Measurements from ENCODE around the gene PTPRS.

PTPRS gene

DNA sequence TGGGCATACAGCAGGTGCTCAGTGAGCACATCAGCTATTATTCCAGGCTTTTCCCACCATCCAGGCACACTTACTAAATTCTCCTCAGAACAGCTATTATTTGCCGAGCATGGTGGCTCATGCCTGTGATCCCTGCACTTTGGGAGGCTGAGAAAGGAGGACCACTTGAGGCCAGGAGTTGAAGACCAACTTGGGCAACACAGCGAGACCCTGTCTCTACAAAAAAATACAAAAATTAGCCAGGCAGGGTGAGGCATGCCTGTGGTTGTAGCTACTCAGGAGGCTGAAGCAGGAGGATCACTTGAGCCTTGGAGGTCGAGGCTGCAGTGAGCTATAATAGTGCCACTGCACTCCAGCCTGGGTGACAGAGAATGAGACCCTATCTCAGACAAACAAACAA, 35.4 kb downstream of the PTPRS start:
- DNase-seq: no peak

DNA sequence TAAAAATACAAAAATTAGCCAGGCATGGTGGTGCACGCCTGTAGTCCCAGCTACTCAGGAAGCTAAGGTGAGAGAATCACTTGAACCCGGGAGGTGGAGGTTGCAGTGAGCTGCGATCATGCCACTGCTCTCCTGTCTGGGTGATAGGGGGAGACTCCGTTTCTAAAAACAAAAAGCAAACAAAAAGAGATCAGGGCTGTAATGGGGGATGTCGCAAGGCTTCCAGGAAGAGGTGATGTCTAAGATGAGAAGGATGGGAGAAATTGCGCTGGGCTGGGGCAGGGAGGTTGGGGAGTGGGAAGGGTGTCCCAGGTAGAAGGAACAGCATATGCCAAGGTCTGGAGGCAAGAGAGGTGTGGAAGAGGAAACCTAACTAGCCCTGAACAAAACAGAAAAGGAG, 36.1 kb downstream of the PTPRS start:
- no peak for DNase-seq

DNA sequence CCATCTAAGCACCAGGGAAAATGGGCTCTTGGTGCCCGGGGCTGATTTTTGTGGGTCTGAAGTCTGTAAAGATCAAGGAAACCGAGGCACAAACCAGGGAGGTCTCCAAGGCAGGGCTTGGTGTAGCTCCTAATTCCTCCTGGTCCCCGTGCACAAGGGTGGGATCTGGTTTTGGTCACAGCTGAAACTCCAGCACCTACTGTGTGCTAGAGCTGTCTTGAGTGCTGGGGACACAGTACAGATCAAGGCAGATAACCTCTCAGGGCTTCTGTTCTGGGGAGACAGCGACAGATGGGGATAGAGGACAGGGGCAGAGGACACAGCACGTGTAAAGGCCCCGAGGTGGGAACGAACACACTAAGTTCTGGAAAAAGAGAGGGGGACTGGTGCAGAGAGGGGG, 37.4 kb downstream of the PTPRS start:
- DNase-seq: no peak

DNA sequence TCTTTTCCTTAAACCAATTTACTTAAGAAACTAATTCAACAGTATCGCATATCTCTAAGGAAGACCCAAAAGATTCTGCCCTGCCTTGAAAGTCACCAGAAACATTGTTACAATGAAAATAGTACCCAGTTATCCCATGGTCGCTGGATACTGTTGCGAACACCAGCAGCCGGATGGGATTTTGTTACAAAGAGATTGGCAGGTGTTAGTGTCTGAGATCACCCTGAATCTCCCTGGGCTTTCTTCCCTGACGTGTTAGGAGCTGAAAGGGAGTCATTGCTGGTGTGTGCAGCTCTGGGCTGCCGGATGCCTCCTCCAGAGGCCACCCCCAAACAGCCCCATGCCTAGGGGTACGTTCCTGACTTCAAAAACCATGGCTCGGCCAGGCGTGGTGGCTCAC, 38.2 kb downstream of the PTPRS start:
- no peak for DNase-seq

DNA sequence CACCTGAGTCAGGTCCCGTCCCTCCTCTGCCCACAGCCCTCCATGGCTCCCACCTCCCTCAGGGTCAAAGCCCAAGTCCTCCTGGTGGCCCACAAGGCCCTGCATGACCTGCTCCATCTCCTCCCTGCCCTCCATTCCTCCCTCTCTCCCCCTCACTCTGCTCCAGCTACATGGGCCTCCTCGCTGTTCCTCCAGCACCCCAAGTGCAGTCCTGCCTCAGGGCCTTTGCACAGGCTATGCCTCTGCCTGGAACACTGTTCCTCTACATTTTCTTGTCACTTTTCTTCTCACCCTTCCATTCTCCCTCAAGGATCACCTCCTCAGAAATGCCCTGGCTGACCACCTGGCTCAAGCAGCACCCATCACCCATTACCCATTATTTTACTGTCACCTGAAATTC, 41.5 kb downstream of the PTPRS start:
- DNase-seq: no peak

DNA sequence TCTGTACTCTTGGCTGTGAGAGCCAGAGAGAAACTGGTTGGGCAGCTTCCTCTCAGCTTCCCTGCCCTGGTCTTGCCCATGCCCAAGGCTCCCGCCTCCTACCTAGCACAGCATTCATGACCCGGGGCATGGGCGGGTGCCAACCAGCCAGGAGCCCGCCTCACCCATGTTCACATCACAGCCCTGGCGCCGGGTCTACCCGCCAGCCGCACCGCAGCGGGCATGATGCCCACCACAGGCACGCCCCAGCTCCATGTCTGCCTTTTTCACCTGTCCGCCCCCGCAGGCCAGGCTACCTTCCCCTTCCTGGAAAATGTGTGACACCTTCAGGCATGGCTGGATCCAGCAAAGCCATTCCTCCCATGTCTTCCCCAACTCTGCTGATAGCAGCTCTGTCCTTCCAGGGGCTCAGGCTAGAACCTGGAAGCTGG, 42.1 kb downstream of the PTPRS start:
- DNase-seq: no peak

DNA sequence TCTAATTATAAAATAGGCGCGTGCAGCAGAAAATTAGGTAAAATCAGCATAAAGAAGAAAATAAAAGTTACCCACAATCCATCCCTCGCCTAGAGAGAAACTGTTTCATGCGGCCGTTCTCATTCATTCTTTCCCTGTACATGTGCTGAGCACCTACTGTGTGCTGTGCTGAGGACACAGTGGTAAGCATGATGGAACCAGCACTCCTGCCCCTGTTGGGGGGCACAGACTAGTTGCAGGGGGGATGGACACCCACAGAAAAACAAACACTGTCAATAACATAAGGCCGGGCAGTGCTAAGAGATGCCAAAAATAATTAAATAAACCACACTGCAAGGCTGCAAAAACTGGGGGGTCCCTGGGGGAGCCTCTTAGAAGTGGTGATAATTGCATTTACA, 43.3 kb downstream of the PTPRS start:
- no peak for DNase-seq

DNA sequence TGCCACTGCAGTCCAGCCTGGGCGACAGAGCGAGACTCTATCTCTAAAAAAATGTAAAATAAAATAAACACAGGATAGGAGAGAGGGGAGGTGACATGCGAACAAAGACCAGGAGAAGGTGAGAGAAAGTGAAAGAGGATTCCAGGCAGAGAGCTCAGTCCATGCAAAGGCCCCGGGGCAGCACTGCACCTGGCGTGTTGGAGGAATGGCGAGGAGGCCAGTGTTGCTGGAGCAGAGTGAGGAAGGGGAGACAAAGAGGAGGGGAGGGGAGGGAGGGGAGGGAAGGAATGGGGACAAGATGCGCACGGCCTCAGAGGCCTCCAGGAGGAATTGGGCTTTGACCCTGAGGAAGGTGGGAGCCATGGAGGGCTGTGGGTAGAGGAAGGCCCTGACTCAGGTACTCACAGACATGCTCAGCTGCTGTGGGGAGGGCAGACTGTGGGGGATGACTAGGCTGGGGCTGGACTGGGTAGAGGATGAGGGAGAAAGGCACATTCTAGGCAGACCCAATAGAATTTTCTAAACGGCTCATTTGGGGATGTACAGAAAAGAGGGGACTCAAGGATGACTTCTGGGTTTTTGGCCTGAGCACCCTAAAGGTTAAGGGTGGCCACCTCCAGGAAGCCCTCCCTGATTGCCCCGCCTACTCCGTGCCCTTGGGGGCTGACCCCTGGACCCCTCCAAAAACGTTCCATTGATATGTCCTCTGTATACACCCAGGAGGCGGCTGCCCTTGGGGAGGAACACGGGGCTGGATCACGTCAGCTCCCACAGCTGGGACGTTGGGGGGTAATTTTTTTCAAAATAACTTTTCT, 43.9 kb downstream of the PTPRS start:
- no peak for DNase-seq

DNA sequence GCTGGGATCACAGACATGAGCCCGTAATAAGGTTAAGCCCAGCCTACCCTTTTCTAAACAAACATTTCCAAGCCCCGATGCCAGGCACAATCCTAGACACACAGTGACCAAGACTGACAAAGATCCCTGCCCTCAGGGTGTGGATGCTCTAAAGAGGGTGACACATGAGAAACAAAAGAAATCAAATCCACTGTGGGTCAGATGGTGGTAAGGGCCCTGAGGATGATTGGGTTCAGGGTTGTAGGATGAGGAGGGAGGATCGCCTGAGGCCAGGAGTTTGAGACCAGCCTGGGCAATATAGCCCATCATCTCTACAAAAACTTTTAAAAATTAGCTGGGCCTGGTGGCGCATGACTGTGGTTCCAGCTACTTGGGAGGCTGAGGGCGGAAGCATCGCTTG, 44.6 kb downstream of the PTPRS start:
- no peak for DNase-seq

DNA sequence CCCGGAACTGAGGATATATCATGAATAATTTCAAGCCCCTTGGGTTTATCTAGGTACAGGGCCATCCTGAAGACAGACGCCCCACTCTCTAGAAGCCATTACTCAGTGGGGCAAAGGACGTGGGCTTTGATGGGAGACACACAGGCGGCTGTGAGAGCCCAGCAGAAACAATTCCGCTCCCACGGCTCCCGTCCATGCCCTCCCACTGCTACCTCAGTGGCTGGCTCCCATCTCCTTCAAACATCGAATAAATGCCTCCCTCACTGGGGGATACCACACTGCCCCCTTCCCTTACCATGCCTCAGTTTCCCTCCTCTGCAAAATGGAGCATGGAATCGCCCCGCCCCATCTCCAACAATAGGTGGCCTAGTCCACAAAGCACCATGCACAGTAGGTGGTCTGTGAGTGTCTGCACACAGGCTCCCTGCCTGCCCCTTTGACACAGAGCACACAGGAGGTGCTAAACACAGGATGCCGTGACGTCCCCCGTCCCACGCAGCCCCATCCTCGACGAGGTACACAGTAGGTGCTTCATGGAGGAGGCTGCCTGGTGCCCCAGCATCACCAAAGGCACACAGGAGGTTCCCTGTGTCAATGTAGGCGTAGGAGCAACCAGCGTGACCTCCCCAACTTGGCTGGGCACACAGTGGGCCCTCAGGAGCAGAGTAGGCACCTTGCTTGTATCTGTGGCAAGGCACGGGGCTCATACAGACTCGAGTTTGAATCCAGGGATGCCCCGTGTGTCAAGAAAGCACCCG, 46.0 kb downstream of the PTPRS start:
- DNase-seq: no peak

DNA sequence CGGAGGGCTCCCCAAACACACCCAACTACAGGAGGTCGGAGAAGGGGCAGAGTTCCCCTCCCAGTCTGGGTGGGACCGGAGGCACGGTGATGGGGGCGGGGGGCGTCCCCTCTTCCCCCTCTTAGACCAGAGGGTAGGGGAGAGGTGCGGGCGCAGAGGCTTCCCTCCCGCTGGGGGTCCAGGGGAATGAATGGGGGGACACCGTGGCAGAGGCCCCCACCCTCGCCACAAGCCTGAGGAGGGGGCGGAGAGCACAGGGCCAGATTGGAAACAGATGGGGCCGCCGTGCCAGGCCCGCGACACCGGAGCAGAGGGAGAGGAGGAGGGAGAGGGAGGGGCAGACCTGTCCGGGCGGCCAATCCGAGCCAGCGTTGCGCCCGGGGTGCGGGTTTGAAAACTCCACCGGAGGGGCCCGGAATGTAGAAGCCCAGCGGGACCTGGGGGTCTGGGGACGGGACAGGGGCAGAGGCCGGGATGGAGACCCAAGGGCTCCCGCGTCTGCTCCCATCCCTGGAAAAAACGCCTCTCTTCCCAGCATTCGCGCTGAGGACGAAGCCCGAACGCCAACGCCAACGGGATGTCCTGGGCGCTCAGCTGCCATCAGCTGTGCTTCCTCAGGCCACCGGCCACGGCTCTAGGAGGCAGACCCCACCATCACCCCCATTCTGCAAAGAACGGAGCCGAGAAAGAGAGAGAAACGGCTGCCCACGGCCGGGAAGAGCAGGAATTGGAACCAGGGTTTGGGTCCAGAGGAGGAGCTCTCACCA, 46.8 kb downstream of the PTPRS start:
- peak; percentile 83 for DNase-seq

DNA sequence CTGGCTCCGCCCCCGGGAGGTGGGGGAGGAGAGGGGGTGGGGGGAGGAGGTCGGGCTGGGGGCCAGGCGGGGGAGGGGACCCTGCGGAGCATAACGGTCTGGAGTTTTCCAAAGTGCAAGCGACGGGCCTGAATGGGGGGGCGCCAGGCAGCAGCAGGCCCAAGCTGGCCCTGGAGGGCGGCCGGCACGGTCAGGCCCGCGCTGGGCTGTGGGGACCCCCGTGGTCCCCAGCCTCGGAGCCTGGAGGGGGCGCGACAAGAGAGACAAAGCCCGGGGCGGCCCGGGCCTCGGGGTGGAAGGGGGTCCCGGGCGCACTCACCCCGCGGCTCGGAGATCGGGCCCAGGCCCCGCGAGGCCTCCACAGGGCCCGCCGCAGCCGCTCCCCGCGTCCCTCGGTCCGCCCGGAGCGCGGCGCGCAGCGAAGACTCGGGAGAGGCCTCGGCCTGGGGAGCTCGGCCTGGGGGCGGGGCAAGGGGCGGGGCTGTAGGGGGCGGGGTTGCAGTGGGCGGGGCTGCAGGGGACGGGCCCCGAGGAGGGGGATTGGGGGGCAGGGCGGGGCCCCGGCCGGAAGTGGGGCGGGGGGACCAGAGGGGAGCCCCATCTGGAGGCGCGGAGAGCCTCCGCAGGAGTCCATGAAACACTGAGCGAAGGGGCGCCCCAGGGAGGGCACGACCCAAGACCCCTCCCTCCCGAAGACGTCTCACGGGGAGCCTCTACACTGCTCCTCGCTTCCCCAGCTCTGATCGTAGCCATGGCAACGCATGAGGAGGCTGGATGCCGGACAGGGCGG, 47.6 kb downstream of the PTPRS start:
- peak; percentile 77 for DNase-seq

DNA sequence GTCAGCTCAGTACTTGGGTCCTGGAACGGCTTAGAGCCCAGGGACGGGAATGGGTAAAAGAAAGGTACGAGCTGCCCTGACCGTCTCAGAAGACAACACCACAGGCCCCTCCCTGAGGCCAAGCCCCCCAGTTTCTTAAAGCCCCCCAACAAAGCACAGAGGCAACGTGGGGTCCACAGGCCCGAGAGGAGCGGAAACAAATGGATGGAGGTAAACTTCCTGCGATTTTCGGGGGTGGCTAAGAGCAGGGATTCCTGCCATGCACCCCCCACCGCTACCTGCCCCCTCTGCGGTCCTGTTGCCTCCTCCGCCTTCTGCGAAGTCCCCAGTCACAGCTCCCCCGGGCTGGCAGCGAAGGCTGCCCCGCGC, 48.2 kb downstream of the PTPRS start:
- no peak for DNase-seq

DNA sequence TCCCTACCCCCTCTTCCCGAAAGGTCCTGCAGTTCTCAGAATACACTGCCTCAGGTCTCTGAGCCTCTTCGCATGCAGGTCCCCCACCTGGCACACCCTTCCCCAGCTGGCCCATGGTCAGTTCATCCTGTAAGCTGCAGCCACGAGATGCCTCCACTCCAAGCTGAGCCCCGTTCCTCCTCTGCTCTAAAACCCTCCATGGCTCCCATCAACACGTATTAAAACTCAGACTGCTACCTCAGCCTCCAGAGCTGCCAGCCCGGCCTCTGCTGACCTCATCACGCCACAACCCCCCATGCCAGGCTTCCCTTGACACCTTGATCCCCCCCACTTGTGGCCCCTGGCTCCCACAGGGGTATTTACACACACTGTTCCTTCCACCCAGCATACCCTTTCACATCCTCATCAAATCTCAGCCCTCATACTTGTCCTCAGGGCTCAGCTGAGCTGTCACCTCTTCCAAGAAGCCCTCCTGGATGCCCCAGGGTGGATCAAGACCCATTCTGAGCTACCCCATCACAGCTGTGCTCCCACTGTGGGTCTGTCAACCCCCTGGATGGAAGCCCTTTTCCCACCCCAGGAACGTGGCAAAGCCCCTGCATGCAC, 48.9 kb downstream of the PTPRS start:
- DNase-seq: no peak
